Stimulated activated CD4-positive, alpha-beta T cell treated with anti-CD3 and anti-CD28 coated beads, Interleukin-1b, Interleukin-23, amount 100 ng/mL, for 1 hour (primary cell): ENCODE measurements around the gene DLL4.

Experiments
- DNase-seq, 2 donors: peaks; one replicate each; pipeline ENCODE4 v3.0.0-alpha.2; 2020; ENCODE audit warnings: low read depth in 2 of 2

Gene DLL4

GRCh38 chr15:40906091-40906990, 22.8 kb upstream of the DLL4 start:
- peak; percentile 42 to 64 for DNase-seq

GRCh38 chr15:40906991-40907802, 21.9 kb upstream of the DLL4 start:
- no peak for DNase-seq

- no peak for DNase-seq
Measured at GRCh38 chr15:40908095-40908494, 21.0 kb upstream of the DLL4 start.

- no peak for DNase-seq
Measured at GRCh38 chr15:40909662-40910630, 19.2 kb upstream of the DLL4 start.

GRCh38 chr15:40911141-40911540, 18.0 kb upstream of the DLL4 start:
- no peak for DNase-seq

- no peak for DNase-seq
Measured at GRCh38 chr15:40911693-40912092, 17.4 kb upstream of the DLL4 start.

GRCh38 chr15:40912478-40912877, 16.7 kb upstream of the DLL4 start:
- no peak for DNase-seq

- no peak for DNase-seq
Measured at GRCh38 chr15:40914013-40914412, 15.1 kb upstream of the DLL4 start.

- no peak for DNase-seq
Measured at GRCh38 chr15:40914486-40914885, 14.7 kb upstream of the DLL4 start.

GRCh38 chr15:40915116-40915661, 14.0 kb upstream of the DLL4 start:
- DNase-seq = no peak

GRCh38 chr15:40915679-40916078, 13.5 kb upstream of the DLL4 start:
- DNase-seq = no peak

GRCh38 chr15:40917585-40917984, 11.6 kb upstream of the DLL4 start:
- DNase-seq = no peak

GRCh38 chr15:40918146-40918798, 10.9 kb upstream of the DLL4 start:
- no peak for DNase-seq

GRCh38 chr15:40918799-40919392, 10.2 kb upstream of the DLL4 start:
- no peak for DNase-seq

GRCh38 chr15:40921949-40922607, 7.1 kb upstream of the DLL4 start:
- DNase-seq = no peak

- DNase-seq = no peak
Measured at GRCh38 chr15:40922608-40923005, 6.5 kb upstream of the DLL4 start.

- DNase-seq = no peak
Measured at GRCh38 chr15:40923551-40923950, 5.6 kb upstream of the DLL4 start.

GRCh38 chr15:40925495-40925862, 3.7 kb upstream of the DLL4 start:
- DNase-seq = no peak

GRCh38 chr15:40925863-40926658, 3.1 kb upstream of the DLL4 start:
- DNase-seq = no peak
